SK-N-MC (cell line): ENCODE results near the gene PATL1.

Experiments
- DNase-seq: peaks from one replicate; pipeline ENCODE4 v3.0.0-alpha.2; 2011; ENCODE audit warnings: low read depth, low spot score
- H3K27ac ChIP-seq: fragments of 200-600 bp; sonication (generic); 2 replicates; pipeline ENCODE4 v1.5.1; 2016; ENCODE audit warnings: mixed run types
- H3K36me3 ChIP-seq: fragments of 200-600 bp; sonication (generic); 2 replicates; pipeline ENCODE4 v1.6.1; 2017; ENCODE audit warnings: antibody characterized with exemption, low read length, mixed read lengths; ENCODE audit not compliant: insufficient read depth
- H3K4me3 ChIP-seq: fragments of 200-600 bp; sonication (generic); 2 replicates; pipeline ENCODE4 v1.5.1; 2016
- H3K9ac ChIP-seq: fragments of 200-600 bp; sonication (generic); 2 replicates; pipeline ENCODE4 v1.8.0; 2017; ENCODE audit warnings: mixed run types, mixed read lengths; ENCODE audit not compliant: insufficient read length
- H3K9me3 ChIP-seq: fragments of 200-600 bp; sonication (generic); 2 replicates; pipeline ENCODE4 v1.6.1; 2017; ENCODE audit warnings: low read depth, mild to moderate bottlenecking, antibody characterized with exemption, low read length, moderate library complexity, mixed read lengths
- EZH2 ChIP-seq: fragments of 200-600 bp; sonication (generic); IDR thresholded peaks from one replicate; pipeline ENCODE4 v1.6.1; 2017; ENCODE audit warnings: antibody characterized with exemption
- FOXP2 ChIP-seq: optimal IDR thresholded peaks from 2 replicates; pipeline ENCODE3; 2011; ENCODE audit warnings: mild to moderate bottlenecking, moderate library complexity; ENCODE audit not compliant: insufficient read depth; ENCODE audit errors: extremely low read length, control extremely low read depth
- POLR2AphosphoS5 ChIP-seq: IDR thresholded peaks from 2 replicates; pipeline ENCODE4 v1.6.1; 2012; ENCODE audit warnings: mild to moderate bottlenecking, low read depth, low read length, borderline replicate concordance

Gene PATL1

GRCh38 chr11:59660621-59661020 is 8.2 kb downstream of the PATL1 start:
- H3K36me3 ChIP-seq, result peaks cover 95% of the 10 kb centered on the region
- peak overlapping the region; percentile 39; the same call in 1 of the 2 replicates for H3K4me3 ChIP-seq
- DNase-seq, result no peak
- no peak overlapping the region for H3K9ac ChIP-seq
- peak overlapping the region; percentile 84 for H3K27ac ChIP-seq
- H3K9me3 ChIP-seq, result no peaks in the 10 kb centered on the region
- TF ChIP-seq POLR2AphosphoS5 (no peak), FOXP2 (no peak), EZH2 (no peak)

GRCh38 chr11:59659981-59660380 is 8.9 kb downstream of the PATL1 start:
- Histone ChIP-seq H3K27ac (peak overlapping the region; percentile 84), H3K9me3 (no peaks in the 10 kb centered on the region), H3K4me3 (peak overlapping the region; percentile 39; the same call in 1 of the 2 replicates), H3K36me3 (peaks cover 95% of the 10 kb centered on the region), H3K9ac (no peak overlapping the region)
- peak; percentile 37 for DNase-seq
- TF ChIP-seq FOXP2 (no peak), POLR2AphosphoS5 (no peak), EZH2 (no peak)

GRCh38 chr11:59658036-59658435 is 10.8 kb downstream of the PATL1 start:
- H3K9me3 ChIP-seq, result no peaks in the 10 kb centered on the region
- no peak overlapping the region for H3K9ac ChIP-seq
- H3K36me3 ChIP-seq, result peaks cover 95% of the 10 kb centered on the region
- H3K27ac ChIP-seq, result no peak overlapping the region
- DNase-seq, result no peak
- no peak overlapping the region for H3K4me3 ChIP-seq
- TF ChIP-seq FOXP2, result no peak
- TF ChIP-seq POLR2AphosphoS5, result no peak
- TF ChIP-seq EZH2, result no peak

GRCh38 chr11:59654893-59655292 is 13.9 kb downstream of the PATL1 start:
- Histone ChIP-seq H3K36me3 (peaks cover 97% of the 10 kb centered on the region), H3K9me3 (no peaks in the 10 kb centered on the region), H3K27ac (no peak overlapping the region)

GRCh38 chr11:59647245-59647980 is 21.4 kb downstream of the PATL1 start:
- H3K9ac ChIP-seq, result no peak overlapping the region
- TF ChIP-seq POLR2AphosphoS5 (no peak), FOXP2 (no peak), EZH2 (no peak)
- DNase-seq, result no peak
- H3K27ac ChIP-seq, result no peak overlapping the region
- peaks cover 93% of the 10 kb centered on the region for H3K36me3 ChIP-seq
- H3K9me3 ChIP-seq, result no peaks in the 10 kb centered on the region
- no peak overlapping the region for H3K4me3 ChIP-seq

More at GRCh38 chr11:59654893-59655292, 13.9 kb downstream of the PATL1 start:
- DNase-seq, result no peak
- Histone ChIP-seq H3K9ac (no peak overlapping the region), H3K4me3 (no peak overlapping the region)
- TF ChIP-seq FOXP2, result no peak
- TF ChIP-seq EZH2, result no peak
- TF ChIP-seq POLR2AphosphoS5, result no peak

DNA sequence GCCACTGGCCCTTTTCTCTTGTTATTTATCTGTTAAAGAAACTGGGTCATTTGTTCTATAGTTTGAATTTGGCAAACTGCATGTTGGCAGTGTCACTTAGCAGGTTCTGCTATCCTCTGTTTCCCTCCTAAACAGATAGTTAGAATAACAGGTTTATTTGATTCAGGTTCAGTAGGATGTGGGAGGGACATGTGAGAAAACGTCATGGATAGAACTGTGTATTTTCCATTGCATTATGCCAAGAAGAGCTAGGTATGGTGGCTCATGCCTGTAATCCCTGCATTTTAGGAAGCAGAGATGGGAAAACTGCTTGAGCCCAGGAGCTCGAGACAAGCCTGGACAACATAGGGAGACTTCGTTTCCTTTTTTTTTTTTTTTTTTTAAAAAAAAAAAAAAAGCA is 24.3 kb downstream of the PATL1 start:
- Histone ChIP-seq H3K36me3 (peaks cover 92% of the 10 kb centered on the region), H3K9me3 (no peaks in the 10 kb centered on the region), H3K27ac (no peak overlapping the region; the same call in 1 of the 2 replicates), H3K4me3 (no peak overlapping the region), H3K9ac (no peak overlapping the region)
- TF ChIP-seq POLR2AphosphoS5 (no peak), EZH2 (no peak), FOXP2 (no peak)
- DNase-seq, result no peak

DNA sequence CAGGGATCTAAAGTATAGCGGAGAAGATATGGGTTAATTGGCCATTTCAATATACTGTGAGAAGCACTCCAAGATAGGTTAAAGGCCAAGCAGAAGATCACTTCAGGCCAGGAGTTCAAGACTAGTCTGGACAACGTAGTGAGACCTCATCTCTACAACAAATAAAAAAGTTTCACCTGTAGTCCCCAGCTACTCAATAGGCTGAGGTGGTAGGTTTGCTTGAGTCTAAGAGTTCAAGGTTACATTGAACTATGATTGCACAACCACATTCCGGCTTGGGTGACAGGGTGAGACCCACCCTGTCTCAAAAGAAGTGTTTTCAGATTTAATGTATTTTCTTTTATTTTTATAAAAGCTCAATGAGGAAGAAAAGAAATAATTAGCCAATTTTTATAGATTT is 25.4 kb downstream of the PATL1 start:
- TF ChIP-seq POLR2AphosphoS5, result no peak
- no peak for TF ChIP-seq FOXP2
- no peak for TF ChIP-seq EZH2
- Histone ChIP-seq H3K9me3 (no peaks in the 10 kb centered on the region), H3K27ac (no peak overlapping the region), H3K9ac (no peak overlapping the region), H3K36me3 (peaks cover 92% of the 10 kb centered on the region), H3K4me3 (no peak overlapping the region)
- DNase-seq, result no peak

GRCh38 chr11:59641156-59641555 is 27.7 kb downstream of the PATL1 start:
- Histone ChIP-seq H3K36me3 (peaks cover 93% of the 10 kb centered on the region), H3K9ac (no peak overlapping the region), H3K4me3 (no peak overlapping the region), H3K27ac (no peak overlapping the region), H3K9me3 (no peaks in the 10 kb centered on the region)
- no peak for TF ChIP-seq EZH2
- no peak for TF ChIP-seq FOXP2
- TF ChIP-seq POLR2AphosphoS5, result no peak
- DNase-seq, result no peak
